NK-92 (cell line): ENCODE results near the gene HIC2.
"Not testable (repeated sequence)": the region's sequence is repeated elsewhere in the genome, so short reads cannot be mapped to it uniquely, and the experiment has no call there.

Experiments
- DNase-seq: peaks from one replicate; lab custom pipeline; 2025; ENCODE audit not compliant: unreplicated experiment; lab: John Stamatoyannopoulos, UW

The HIC2 gene, protein sequence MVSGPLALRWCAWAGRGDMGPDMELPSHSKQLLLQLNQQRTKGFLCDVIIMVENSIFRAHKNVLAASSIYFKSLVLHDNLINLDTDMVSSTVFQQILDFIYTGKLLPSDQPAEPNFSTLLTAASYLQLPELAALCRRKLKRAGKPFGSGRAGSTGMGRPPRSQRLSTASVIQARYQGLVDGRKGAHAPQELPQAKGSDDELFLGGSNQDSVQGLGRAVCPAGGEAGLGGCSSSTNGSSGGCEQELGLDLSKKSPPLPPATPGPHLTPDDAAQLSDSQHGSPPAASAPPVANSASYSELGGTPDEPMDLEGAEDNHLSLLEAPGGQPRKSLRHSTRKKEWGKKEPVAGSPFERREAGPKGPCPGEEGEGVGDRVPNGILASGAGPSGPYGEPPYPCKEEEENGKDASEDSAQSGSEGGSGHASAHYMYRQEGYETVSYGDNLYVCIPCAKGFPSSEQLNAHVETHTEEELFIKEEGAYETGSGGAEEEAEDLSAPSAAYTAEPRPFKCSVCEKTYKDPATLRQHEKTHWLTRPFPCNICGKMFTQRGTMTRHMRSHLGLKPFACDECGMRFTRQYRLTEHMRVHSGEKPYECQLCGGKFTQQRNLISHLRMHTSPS

DNA sequence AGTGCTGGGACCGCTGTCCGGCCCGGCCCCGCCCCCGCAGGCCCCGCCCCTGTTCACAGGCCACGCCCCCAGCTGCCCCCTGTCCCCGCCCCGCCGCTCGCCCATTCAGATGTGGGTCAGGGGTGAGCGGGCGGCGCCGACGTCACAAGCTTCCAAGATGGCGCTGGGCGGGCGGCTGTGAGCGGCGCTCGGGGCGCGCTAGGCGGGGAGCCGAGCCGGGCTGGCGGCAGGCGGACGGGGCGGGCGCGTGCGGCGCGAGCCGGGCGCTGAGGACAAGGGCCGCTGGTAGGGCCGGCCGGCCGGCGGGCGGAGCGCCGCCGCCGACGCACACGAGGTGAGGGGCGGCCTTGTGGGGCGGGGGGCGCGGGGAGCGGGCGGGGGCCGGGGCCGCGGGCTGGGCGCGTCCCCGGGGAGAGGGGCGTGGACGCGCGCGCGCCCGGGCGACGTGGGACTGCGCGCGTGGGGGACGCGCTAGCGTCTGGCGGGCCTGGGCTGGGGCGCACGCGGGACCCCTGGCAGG lies at the start of gene HIC2:
Gene HIC2 (plus strand): TSS at position 145 of the 520 bp plus-strand sequence. CDS start 25,461 bp downstream, outside the sequence.
- not testable (repeated sequence) for DNase-seq

DNA sequence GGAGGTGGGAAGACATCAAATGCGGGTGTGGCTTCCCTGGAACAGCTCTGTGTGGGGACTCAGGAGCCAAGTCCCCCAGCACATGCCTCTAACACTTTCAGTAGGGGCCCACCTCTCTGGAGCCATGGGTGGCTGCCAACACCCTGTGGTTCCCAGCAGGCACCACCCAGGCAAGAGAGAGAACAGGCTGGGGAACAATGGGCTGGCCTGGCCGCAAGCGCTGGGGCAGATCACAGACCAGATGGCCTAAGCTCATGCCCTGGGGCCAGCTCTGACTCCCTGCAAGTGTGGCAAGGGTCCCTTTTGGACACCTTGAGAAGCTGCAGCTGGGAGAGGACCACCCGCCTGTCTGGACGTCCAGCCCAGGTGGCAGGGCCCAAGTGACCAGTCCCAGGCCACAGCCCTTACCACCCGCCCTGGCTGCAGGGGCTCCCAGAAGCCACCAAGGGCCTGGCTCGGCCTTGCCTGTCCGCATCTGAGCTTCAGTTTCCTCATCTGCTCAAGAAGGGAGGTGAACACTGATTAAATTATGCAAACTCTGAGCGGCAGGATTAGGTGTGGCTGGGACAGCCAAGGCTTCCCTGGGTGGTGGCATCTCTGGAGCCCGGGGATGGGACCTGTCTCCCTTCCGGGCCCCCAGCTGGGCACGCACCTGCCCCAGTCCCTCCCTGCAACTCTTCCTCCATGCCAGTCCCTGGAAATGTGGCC lies 48.4 kb upstream of the HIC2 start:
- not testable (repeated sequence) for DNase-seq

DNA sequence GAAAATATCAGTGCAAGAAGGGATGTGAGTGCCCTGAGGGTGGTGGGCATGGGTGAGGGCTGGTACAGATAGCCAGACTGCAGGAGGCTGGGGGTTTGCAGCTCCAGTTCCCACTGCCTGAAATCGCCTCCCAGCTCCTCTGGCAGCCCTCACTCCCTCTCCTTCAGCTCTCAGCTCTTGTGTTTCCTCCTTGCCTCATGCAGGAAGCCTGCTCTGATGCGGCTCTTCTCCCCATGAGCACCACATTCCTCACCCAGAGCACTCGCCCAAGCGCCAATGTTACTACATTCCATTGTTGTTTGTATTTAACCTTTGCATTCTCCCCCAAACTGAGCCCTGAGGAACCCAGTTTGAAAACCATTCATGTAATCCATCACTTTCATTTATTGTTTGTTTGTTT lies 41.3 kb upstream of the HIC2 start:
- DNase-seq: not testable (repeated sequence)

DNA sequence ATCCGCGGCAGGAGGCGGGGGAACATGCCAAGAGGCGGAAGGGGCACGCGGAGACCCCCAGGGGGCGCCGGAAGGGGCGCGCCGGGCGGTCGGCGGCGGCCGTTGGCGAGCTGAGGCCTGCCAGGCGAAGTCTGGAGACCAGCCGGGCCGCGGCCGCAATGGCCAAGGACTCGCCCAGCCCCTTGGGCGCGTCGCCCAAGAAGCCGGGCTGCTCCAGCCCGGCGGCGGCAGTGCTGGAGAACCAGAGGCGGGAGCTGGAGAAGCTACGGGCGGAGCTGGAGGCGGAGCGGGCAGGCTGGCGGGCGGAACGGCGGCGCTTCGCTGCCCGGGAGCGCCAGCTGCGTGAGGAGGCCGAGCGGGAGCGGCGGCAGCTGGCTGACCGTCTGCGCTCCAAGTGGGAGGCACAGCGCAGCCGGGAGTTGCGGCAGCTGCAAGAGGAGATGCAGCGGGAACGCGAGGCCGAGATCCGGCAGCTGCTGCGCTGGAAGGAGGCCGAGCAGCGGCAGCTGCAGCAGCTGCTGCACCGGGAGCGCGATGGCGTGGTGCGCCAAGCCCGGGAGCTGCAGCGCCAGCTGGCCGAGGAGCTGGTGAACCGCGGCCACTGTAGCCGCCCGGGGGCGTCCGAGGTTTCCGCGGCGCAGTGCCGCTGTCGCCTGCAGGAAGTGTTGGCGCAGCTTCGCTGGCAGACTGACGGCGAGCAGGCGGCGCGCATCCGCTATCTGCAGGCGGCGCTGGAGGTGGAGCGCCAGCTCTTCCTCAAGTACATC lies 33.3 kb upstream of the HIC2 start, which contains the start of gene RIMBP3B:
Gene RIMBP3B (plus strand): TSS at position 51 of the 767 bp plus-strand sequence. CDS start 108 bp downstream, at position 159.
- DNase-seq: not testable (repeated sequence)

DNA sequence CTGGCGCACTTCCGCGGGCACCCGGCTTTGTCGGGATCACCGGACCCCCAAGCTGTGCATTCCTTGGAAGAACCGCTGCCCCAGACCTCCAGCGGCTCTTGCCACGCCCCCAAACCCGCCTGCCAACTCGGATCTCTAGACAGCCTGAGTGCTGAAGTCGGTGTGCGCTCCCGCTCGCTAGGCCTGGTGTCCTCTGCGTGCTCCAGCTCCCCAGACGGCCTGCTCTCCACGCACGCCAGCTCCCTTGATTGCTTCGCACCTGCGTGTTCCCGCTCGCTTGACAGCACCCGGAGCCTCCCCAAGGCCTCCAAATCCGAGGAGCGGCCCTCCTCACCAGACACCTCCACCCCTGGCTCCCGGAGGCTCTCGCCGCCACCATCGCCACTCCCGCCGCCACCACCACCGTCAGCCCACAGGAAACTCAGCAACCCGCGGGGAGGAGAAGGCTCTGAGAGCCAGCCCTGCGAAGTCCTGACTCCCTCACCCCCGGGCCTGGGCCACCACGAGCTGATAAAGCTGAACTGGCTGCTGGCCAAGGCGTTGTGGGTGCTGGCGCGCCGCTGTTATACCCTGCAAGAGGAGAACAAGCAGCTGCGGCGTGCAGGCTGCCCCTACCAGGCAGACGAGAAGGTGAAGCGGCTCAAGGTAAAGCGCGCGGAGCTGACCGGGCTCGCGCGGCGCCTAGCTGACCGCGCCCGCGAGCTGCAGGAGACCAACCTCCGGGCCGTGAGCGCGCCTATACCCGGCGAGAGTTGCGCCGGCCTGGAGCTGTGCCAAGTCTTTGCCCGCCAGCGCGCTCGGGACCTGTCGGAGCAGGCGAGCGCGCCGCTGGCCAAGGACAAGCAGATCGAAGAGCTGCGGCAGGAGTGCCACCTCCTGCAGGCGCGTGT lies 32.5 kb upstream of the HIC2 start:
- not testable (repeated sequence) for DNase-seq

DNA sequence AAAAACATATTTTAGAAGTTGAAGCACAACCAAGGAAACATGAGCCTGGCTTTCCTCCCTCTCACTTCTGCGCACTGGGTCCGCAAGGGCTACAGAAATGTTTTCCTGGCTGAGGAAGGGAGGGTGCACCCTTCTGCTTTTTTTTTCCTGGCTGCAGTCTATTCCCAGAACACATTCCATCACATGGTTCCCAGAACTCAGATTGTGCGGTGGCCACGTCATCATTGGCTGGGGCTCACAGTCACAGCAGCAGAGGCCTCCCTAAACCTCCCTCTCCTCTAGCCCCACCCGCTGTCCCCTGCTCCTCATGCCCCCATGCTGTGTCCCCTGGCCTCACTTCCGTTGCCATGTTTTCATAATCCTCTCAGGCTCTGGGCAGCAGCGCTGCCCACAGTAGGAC lies 27.7 kb upstream of the HIC2 start:
- DNase-seq: not testable (repeated sequence)

DNA sequence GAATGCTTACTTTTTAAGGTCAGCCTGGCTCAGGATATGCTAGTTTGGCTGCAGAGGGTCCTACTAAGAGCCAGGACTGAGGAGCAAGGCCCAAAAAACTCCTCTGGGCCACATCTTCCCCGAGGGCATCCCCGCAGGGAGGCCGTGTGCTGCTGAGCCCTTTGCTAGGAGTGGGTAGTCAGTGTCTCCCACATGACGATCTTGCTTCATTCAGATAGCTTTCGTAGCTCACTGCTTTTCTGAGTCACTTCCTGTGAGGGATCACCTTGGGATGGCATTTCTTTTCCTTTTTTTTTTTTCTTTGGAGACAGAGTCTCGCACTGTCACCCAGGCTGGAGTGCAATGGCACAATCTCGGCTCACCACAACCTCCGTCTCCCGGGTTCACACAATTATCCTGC lies 27.2 kb upstream of the HIC2 start:
- not testable (repeated sequence) for DNase-seq

DNA sequence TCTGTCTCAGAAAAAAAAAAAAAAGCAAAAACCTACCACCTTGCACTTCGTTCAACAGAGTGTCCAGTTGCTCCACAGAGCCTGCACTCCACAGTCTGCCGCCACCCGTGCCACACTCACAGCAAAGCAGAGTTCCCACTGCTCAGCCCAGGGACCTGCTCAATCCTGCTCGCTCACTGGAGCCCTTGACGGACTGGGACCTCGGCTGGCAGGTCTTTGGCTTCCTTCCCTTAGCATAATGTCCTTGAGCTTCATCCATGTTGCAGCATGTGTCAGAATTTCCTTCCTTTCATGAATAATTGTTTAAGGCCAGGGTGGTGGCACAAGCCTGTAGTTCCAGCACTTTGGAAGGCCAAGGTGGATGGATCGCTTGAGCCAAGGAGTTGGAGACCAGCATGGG lies 22.6 kb upstream of the HIC2 start:
- DNase-seq: not testable (repeated sequence)

DNA sequence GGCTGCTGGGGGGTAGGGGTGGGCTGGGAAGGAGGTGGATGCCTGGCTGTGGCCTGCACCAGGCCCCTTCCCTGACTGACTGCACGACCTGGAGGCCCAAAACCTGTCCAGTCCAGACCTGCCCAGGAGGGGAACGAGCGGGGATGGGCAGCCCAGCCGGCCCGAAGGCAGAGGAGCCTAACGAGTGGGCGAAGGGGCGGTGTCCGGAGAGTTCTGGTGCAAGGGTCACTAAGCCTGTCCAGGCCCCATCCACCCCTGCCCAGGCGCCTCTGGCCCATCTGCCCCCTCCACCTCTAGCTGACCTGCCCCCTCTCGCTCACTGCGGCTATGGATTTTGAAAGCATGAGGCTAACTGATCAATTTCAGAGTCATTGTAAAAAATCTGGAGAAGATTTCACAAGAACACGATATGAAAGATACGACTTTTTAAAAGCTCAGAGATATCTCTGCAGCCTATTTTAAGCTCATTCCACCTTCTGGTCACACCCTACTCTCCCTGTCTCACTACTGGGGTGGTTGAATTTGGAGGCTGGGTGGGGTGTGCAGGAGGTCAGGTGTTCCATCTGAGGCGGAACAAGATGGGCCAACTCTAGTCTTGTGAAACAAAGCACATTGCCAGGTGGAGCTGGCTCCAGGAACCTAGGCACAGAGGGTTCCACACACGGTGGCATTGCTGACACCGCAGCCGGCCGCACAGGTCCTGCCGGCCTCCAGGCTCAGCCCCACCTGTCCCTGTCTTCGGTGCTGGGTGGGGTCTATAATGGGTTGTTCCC lies 15.8 kb upstream of the HIC2 start:
- DNase-seq: not testable (repeated sequence)

DNA sequence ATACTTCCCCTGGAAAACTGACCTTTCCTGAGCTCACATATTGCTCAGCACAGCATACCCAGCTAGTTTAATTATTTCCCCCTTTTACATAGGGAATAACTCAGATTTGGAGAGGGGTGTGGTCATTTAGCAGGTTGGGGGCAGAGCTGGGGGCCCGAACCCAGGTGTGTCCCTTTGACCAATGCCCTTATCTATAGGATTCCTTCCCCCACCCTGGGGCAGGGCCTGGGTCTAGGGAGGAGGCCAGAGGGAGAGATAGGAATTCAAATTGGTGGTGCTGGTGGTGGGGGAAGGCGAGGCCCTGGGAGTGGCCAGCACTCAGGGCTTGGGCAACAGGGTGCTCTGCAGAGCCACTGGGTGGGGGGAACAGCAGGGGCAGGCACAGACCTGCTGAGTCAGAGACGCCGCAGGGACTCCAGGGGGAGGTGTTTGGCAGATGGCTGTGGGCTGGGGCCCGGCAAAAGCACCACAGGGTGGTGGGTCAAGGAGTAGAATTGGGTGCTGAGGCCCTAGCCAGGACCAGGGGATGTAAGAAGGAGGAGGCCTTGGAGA lies 14.3 kb upstream of the HIC2 start:
- DNase-seq: not testable (repeated sequence)

DNA sequence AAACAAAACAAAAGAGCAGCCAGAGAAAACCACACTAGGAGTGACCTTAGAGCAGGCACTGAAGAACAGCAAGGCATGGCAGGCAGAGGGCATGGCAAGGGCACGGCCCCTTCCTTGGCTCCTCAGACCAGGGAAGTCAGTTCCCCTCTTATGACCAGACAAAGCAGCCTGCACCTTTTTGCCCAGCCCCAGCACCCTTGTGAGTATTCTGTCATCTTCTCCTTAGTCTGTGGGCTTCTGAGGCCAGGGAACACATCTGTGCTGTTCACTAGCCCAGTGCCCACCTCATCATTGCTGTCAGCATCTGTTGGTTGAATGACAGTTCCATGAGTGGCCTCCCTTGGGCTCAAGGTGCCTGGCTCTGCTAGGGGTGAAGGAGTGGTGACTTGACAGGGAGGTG lies 10.0 kb upstream of the HIC2 start:
- DNase-seq: not testable (repeated sequence)

DNA sequence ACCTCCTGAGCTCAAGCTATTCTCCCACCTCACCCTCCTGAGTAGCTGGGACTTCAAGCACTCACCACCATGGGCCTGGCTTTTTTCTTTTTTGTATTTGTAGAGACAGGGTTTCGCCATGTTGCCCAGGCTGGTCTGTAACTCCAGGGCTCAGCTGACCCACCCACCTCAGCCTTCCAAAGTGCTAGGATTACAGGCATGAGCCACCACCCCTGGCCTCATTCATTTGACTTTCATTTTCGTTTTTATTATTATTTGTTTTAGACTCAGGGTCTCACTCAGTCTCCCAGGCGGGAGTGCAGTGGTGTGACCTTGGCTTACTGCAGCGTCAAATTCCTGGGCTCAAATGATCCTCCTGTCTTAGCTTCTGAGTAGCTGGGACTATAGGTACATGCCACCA lies 9.4 kb upstream of the HIC2 start:
- DNase-seq: not testable (repeated sequence)

DNA sequence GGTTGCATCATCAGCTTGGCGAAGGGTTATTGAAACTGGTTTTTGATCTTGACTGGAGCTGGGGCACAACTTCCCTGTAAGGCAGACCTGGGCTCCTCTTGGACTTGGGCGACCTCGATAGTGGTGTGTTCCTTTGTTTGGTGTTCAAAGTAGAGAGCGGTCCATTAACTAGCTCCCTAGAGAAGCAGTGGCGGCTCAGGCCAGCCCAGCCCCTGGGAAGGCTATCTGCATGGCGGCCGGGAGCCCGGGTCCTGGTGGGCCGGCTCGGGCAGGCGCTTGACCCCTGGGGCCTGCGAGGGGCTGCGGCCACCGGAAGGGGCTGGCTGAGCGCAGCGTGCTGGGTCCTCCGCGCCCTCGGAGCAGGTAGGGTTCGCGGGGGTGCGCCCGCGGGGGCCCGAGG lies 796 bp upstream of the HIC2 start:
- not testable (repeated sequence) for DNase-seq

DNA sequence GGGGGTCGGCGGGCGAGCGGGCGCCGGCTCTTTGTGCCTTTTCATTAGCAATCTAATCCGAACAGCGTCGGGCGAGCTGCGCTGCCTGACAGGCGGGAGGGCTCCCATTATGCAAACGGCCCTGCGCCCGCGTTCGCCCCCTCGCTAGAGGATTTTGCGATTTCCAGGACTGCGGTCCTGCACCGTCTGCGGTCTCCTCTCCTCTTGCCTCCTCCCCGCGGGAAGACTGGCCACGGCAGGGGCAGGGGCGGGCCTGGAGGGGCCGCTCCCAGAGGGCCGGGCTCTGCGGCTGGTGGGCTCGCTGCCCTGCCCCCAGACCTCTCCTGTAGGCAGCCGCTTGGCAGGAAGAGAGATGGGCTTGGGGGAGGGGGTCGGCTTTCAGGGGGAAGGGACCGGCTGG lies 682 bp downstream of the HIC2 start:
- DNase-seq: not testable (repeated sequence)

DNA sequence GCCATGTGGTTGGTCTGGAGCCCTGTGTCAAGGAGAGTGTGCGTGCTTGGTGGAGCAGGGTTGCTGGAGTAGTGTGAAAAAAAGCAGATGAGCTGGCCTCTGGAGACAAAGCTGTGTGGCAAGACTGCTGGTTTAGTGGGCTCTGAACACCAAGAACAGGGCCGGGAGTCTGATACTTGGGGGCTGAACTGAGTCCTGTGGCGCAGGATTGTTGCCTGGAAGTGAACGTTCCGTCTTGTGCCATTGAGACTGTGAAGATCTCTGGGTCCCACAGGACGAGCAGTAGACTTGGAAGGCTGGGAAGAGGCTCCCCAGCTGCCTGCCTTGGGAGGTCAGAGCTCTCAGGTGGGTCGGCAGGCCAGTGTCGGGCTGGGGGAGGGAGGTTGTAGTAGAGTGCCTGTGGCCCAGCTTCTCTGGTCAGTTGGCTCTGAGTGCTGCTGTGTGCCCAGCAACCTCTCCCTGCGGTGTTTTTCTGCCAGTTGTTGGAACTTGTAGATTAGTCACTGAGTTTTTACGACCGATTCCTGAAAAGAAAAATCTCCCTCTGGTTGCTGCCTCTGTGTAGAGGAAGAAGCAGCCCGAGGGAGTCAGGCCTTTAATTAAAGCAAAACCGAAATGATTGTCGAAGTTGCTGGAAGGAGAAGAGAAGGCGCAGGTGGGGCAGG lies 1.9 kb downstream of the HIC2 start:
- DNase-seq: not testable (repeated sequence)

DNA sequence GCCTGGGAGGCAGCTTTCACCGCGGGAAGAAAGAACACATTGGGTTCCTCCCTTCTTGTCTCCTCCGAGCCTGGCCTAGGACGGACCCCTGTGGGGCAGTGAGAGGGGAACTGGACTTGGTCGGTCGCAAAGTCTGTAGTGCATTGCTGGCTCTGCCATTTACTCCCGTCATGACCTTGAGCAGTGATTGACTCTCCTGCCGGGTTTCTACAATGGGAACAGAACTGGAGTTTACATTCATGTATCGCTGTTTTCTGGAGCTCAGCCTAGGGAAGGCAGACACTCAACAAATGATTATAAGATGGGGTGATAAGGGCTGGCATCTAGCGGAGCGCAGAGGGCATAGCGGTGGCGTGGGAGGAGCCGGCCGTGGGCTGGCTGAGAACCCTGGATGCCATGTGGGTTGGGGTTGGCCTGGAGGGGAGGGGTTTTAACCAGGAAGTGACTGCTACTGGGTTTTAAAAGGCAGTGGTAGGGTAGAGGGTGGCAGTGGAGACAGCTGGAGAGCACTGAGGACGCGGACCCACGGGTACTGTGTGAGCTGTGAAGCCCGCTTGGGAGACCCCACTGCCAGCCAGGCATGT lies 3.1 kb downstream of the HIC2 start:
- not testable (repeated sequence) for DNase-seq

DNA sequence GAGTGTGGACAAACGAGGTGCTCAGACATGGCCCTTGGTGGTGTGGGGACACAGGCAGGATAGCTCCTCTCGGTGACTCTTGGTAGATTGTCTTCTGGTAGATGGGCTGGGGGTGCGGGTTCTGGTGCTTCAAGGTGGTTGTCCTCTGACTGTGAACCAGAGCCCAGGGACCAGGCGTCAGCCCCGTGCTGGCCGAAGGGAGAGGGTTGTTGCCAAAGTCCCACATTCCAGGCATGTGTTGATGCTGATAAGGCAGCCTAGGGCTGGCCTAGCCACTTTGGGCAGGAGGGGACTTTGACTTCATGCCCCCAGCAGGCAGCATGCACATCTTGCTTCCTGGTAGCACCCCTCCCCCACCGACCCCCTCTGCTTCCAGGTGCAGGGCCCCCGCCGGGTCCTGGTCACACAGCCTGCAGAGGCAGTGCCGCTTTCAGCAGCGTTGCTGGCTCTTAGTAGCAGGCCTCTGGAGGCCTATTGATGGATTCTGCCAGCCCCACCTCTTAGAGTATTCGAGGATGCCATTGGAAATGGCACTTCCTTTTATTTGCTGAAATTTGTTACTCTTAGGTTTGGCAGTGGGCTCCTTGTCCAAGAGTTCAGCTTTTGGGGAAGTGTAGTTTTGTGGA lies 7.0 kb downstream of the HIC2 start:
- DNase-seq: not testable (repeated sequence)
